Epithelial cell of esophagus (primary cell): ENCODE data around the gene NSA2.
"Not testable (repeated sequence)": the region's sequence is repeated elsewhere in the genome, so short reads cannot be mapped to it uniquely, and the experiment has no call there.

Experiments
- DNase-seq: peaks from one replicate; pipeline ENCODE4 v3.0.0; 2010; ENCODE audit warnings: low read depth
- H3K4me3 ChIP-seq: 2 replicates; pipeline ENCODE4 v1.5.1; 2011; ENCODE audit warnings: mild to moderate bottlenecking, low read length, control low read depth
- TF ChIP-seq, protein P1 (sequence below): IDR thresholded peaks from 2 replicates; pipeline ENCODE4 v1.5.1; 2011; ENCODE audit warnings: low read depth, mild to moderate bottlenecking, low read length, control low read depth, inconsistent platforms; ENCODE audit not compliant: insufficient read depth; ENCODE audit errors: missing control alignments

Gene NSA2

DNA sequence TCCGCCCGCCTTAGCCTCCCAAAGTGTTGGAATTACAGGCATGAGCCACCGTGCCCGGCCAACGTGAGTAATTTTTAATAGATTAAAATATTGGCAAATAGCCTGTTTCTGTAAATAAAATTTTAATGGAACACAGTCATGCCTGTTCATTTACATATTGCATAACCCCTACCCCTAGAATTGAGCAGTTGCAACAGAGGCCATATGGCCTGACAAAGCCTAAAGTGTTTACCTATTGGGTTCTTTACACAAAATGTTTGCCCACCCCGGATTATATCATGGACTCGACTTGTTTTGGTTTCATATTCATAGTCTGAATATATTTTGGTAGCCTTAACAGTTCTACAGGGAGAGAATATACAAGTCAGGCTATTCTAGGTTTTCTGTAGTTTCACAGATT is 5.3 kb downstream of the NSA2 start:
- TF ChIP-seq, protein P1, sequence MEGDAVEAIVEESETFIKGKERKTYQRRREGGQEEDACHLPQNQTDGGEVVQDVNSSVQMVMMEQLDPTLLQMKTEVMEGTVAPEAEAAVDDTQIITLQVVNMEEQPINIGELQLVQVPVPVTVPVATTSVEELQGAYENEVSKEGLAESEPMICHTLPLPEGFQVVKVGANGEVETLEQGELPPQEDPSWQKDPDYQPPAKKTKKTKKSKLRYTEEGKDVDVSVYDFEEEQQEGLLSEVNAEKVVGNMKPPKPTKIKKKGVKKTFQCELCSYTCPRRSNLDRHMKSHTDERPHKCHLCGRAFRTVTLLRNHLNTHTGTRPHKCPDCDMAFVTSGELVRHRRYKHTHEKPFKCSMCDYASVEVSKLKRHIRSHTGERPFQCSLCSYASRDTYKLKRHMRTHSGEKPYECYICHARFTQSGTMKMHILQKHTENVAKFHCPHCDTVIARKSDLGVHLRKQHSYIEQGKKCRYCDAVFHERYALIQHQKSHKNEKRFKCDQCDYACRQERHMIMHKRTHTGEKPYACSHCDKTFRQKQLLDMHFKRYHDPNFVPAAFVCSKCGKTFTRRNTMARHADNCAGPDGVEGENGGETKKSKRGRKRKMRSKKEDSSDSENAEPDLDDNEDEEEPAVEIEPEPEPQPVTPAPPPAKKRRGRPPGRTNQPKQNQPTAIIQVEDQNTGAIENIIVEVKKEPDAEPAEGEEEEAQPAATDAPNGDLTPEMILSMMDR: no peak
- DNase-seq: peak; percentile 67
- no peak overlapping the region for H3K4me3 ChIP-seq

DNA sequence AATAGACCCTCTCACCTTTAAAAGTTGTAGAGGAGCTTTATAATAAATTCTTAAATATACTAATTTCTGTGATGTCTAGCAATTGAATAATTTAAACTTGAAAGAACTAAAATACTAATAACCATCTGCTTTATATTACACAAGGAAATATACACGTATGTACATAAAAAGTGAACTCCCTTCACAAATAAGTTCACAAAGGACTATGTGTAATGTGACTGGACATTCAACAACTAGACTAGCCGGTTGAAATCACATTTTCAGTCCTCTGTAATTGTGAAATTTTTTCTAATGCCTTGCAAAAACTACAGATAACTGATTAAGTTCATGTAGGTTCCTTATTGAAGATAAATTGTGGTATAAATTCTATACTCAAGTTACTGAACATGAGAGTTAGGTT is 11.6 kb downstream of the NSA2 start:
- TF ChIP-seq, protein P1: no peak
- no peak for DNase-seq
- H3K4me3 ChIP-seq: no peak overlapping the region

DNA sequence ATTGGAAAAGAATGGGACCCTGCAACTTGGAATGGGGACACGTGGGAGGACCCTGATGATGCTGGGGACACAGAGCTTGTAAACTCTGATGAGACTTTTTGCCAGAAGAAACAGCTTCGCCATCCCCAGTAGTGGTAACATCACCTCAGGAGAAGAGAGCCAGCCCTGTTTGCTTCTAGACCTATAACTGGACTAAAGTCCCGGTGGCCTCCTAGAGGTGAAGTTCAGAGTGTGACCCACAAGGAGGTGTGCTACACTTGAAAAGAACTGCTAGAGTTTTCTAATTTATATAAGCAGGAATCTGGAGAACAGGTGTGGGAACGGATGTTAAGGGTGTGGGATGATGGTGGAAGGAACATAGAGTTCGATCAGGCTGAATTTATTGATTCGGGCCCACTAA is 19.8 kb downstream of the NSA2 start:
- DNase-seq: no peak
- TF ChIP-seq, protein P1: no peak
- H3K4me3 ChIP-seq: no peak overlapping the region

DNA sequence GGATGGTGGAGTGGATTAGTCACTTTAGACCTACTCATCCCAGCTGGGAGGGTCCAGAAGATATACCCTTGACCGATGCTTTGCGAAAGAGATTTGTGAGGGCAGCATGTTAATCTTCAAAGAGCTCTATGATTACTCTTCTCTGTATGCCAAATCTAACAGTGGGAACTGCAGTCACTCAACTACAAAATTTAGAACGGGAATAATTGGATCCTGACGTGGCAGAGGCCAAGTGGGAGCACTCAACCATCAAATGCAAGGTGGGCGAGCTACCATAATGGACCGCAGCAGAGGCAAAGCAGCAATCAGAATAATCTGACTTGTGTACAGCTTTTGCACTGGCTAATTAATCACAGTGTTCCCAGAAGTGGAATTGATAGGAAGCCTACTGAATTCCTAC is 20.4 kb downstream of the NSA2 start:
- DNase-seq: no peak
- no peak overlapping the region for H3K4me3 ChIP-seq
- TF ChIP-seq, protein P1: no peak

DNA sequence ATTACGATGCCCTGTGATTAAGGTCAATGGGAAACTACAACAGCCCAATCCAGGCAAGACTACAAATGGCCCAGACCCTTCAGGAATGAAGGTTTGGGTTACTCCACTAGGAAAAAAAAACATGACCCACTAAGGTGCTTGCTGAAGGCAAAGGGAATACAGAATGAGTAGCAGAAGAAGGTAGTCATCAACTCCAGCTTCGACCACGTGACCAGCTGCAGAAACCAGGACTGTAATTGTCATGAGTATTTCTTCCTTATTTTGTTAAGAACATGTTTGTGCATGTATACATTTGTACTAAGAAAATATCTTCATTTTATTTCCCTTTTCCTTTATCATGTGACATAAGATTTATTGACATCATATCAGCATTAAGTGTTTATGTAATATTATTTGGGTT is 24.6 kb downstream of the NSA2 start:
- peak; percentile 90 for DNase-seq
- not testable (repeated sequence) for H3K4me3 ChIP-seq

DNA sequence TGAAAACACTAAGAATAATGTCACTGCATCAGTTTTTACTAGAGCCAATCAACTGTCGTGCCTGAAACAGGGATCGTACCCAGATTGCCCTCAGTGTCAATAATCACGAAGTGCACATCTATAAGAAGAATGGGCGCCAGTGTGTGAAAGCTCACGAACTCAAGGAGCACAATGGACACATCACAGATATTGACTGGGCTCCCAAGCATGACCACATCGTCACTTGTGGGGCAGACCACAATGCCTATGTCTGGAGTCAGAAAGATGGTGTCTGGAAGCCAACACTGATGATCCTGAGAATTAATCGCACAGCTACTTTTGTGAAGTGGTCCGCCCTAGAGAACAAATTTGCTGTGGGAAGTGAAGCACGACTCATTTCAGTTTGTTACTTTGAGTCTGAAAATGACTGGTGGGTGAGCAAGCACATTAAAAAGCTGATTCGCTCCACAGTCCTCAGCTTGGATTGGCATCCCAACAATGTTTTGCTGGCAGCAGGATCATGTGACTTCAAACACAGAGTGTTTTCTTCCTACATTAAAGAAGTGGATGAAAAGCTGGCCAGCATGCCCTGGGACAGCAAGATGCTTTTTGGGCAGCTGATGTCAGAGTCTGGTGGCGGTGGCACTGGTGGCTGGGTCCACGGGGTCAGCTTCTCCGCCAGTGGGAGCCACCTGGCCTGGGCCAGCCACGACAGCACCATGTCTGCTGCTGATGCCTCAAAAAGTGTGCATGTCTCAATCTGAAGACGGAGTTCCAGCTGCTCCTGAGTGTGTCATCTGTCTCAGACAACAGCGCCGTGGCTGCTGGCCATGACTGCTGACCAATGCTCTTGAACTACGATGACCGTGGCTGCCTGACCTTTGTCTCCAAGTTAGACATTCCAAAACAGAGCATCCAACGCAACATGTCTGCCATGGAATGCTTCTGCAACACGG is 32.2 kb downstream of the NSA2 start:
- no peak for DNase-seq
- TF ChIP-seq, protein P1: no peak
- no peak overlapping the region for H3K4me3 ChIP-seq

DNA sequence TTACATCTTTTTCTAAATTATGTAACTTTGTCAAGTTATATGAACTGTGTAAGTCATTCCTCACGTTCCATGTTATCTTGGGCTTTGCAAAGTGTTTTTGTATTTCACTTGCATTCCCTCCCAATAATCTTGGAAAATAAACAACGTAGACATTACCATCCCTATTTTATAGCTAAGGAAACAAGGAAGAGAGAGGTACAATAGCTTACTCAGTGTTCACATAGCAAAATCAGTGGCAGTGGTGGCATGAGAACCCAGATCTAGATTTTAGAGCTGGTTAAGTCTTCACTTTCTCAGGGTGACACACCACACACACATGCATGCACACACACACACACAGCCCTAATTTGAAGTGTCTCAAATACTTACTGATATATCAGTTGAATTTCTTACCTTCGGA is 34.1 kb downstream of the NSA2 start:
- TF ChIP-seq, protein P1: no peak
- no peak for DNase-seq

More for the DNA sequence above, 34.1 kb downstream of the NSA2 start:
- H3K4me3 ChIP-seq: no peak overlapping the region
